Keratinocyte (primary cell): ENCODE measurements around the gene STAB2. TPM values are rescaled to one million over a fixed set of nuclear protein-coding genes. Genes with fewer than 3 reads are reported as not detected.

ENCODE experiments used
- DNase-seq: peaks from one replicate; pipeline ENCODE4 v3.0.0-alpha.2; 2011; ENCODE audit warnings: low read depth, missing footprints, low spot score
- FAIRE-seq: peaks from 2 replicates; lab custom pipeline; 2011; peaks lifted over from hg19 to GRCh38; lab: Jason Lieb, UNC
- H2AFZ ChIP-seq: 2 replicates; pipeline ENCODE4 v1.6.0; 2012; ENCODE audit warnings: low read length, control low read depth, inconsistent platforms; ENCODE audit not compliant: control insufficient read depth
- H3K27ac ChIP-seq: 2 replicates; pipeline ENCODE4 v1.5.1; 2011; ENCODE audit warnings: low read length; ENCODE audit not compliant: control insufficient read depth, insufficient read depth
- H3K27me3 ChIP-seq: 3 replicates; pipeline ENCODE4 v1.6.0; 2011; ENCODE audit warnings: low read length; ENCODE audit not compliant: control insufficient read depth, insufficient read depth; ENCODE audit errors: extremely low read depth
- H3K36me3 ChIP-seq, 2 experiments: 2 replicates in 1 of 2; 3 replicates in 1 of 2; pipeline ENCODE4 v1.5.1; 2011; ENCODE audit warnings: low read length in 2 of 2, mild to moderate bottlenecking in 1 of 2; ENCODE audit not compliant: control insufficient read depth in 2 of 2, insufficient read depth in 2 of 2; ENCODE audit errors: extremely low read depth in 1 of 2
- H3K4me1 ChIP-seq: 3 replicates; pipeline ENCODE4 v1.5.1; 2011; ENCODE audit warnings: low read length; ENCODE audit not compliant: control insufficient read depth, insufficient read depth; ENCODE audit errors: extremely low read depth
- H3K4me2 ChIP-seq: 3 replicates; pipeline ENCODE4 v1.6.0; 2011; ENCODE audit warnings: low read depth, low read length; ENCODE audit not compliant: control insufficient read depth, insufficient read depth; ENCODE audit errors: extremely low read depth
- H3K4me3 ChIP-seq, 3 experiments: fragments of 200-600 bp in 1 of 3; sonication (generic) in 1 of 3; 2 replicates in 2 of 3; 3 replicates in 1 of 3; pipeline ENCODE4 v1.5.1; 2011 to 2016; ENCODE audit warnings: low read length in 3 of 3, mild to moderate bottlenecking in 3 of 3, control low read depth in 2 of 3, inconsistent platforms in 1 of 3, low read depth in 1 of 3, mixed read lengths in 1 of 3, mixed run types in 1 of 3, moderate library complexity in 1 of 3; ENCODE audit not compliant: control insufficient read depth in 2 of 3, insufficient read depth in 2 of 3; ENCODE audit errors: extremely low read depth in 1 of 3
- H3K79me2 ChIP-seq: 2 replicates; pipeline ENCODE4 v1.6.0; 2012; ENCODE audit warnings: low read length; ENCODE audit not compliant: control insufficient read depth, insufficient read depth
- H3K9ac ChIP-seq: 3 replicates; pipeline ENCODE4 v1.6.0; 2011; ENCODE audit warnings: low read length; ENCODE audit not compliant: control insufficient read depth, insufficient read depth; ENCODE audit errors: extremely low read depth
- H3K9me1 ChIP-seq: 3 replicates; pipeline ENCODE4 v1.6.0; 2011; ENCODE audit warnings: low read length; ENCODE audit not compliant: control insufficient read depth, insufficient read depth; ENCODE audit errors: extremely low read depth
- H3K9me3 ChIP-seq: 2 replicates; pipeline ENCODE4 v1.5.1; 2012; ENCODE audit warnings: low read depth, low read length; ENCODE audit not compliant: control insufficient read depth
- H4K20me1 ChIP-seq: 3 replicates; pipeline ENCODE4 v1.6.0; 2011; ENCODE audit warnings: low read length; ENCODE audit not compliant: control insufficient read depth, insufficient read depth; ENCODE audit errors: extremely low read depth
- EZH2 ChIP-seq: IDR thresholded peaks from one replicate; pipeline ENCODE4 v1.6.1; 2012; ENCODE audit warnings: inconsistent platforms, mild to moderate bottlenecking, low read length, moderate library complexity
- dilution Hi-C: fragments of 300-500 bp; cut with MboI; formaldehyde crosslinking; loops from one replicate; pipeline ENCODE4 v1.7.0; 2020; ENCODE audit warnings: low sequenced_read_pairs; ENCODE audit not compliant: extremely low pct_ligation_motif_present
- polyA plus RNA-seq, 5 experiments: library from polyadenylated mRNA; depleted of rRNA in 3 of 5; stranded (reverse) in 3 of 5; stranded (forward) in 1 of 5; unstranded in 1 of 5; fragments of >200 nt; gene quantifications; 1 replicate in 1 of 5; 2 replicates in 3 of 5; 3 replicates in 1 of 5; pipeline versions ENCODE4 v1.2.1 to v1.2.3, GENCODE V29; 2011 to 2012; ENCODE audit warnings: missing spikeins in 2 of 5, low read depth in 1 of 5, low replicate concordance in 1 of 5
- TF ChIP-seq, protein P1 (sequence below), 3 experiments: IDR thresholded peaks in 1 of 3; conservative IDR thresholded peaks in 1 of 3; optimal IDR thresholded peaks in 1 of 3; 2 replicates in 2 of 3; 3 replicates in 1 of 3; pipeline versions ENCODE3 to v1.5.1; 2011; ENCODE audit warnings: low read length in 3 of 3, mild to moderate bottlenecking in 3 of 3, moderate library complexity in 2 of 3, control low read depth in 1 of 3, inconsistent platforms in 1 of 3; ENCODE audit not compliant: insufficient read depth in 2 of 3; ENCODE audit errors: extremely low read depth in 1 of 3

STAB2 gene
- polyA plus RNA-seq, 1 donor (not counting 4 experiments of a cell fraction or from before 2014, with no cell fraction given) = not detected

DNA sequence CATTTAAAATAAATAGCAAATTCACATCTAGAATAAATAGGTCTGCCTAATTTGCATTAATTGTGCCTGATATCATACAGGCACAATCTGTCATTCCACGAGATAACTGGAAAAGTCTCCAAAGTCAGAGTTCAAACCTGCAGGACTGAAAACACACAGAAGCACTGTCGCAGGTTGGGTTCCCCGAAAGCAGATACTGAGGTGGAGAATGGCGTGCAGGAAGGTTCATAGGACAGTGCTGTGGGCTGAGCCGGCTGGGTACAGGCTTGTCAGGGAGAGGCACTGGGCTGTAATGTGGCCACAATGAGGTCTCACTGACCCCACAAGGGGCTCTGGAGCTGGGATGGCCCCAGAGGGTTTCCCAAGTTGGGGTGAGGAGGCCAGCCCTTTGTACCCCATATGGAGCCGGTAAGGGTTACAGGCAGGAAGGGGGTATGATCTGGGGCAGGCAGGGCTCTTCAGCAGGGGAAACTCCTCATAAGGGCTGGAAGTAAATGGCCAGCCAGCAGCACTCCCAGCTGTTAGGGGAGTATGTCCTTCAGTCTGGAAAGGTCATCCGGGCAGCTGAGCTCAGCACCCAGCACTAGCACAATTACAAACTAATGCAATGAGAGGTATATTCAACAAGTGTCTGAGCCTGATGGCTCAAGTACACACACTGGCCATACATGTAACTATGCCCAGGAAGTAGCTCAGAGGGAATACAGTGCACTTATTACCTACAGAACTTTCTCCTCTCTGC, 185.5 kb downstream of the STAB2 start:
- no peak overlapping the region for H3K4me2 ChIP-seq
- dilution Hi-C loops = no loop called here
- no peak for DNase-seq
- H3K4me3 ChIP-seq = no peak overlapping the region
- H3K9me1 ChIP-seq = no peaks in the 10 kb centered on the region
- no peaks in the 10 kb centered on the region for H3K9me3 ChIP-seq
- TF ChIP-seq EZH2 = no peak
- TF ChIP-seq, protein P1, sequence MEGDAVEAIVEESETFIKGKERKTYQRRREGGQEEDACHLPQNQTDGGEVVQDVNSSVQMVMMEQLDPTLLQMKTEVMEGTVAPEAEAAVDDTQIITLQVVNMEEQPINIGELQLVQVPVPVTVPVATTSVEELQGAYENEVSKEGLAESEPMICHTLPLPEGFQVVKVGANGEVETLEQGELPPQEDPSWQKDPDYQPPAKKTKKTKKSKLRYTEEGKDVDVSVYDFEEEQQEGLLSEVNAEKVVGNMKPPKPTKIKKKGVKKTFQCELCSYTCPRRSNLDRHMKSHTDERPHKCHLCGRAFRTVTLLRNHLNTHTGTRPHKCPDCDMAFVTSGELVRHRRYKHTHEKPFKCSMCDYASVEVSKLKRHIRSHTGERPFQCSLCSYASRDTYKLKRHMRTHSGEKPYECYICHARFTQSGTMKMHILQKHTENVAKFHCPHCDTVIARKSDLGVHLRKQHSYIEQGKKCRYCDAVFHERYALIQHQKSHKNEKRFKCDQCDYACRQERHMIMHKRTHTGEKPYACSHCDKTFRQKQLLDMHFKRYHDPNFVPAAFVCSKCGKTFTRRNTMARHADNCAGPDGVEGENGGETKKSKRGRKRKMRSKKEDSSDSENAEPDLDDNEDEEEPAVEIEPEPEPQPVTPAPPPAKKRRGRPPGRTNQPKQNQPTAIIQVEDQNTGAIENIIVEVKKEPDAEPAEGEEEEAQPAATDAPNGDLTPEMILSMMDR (optimal IDR thresholded peaks at IDR 0.05 in 1 of 3, IDR thresholded peaks at IDR 0.05 in 1 of 3, conservative IDR thresholded peaks at IDR 0.05 in 1 of 3; ENCODE audit: extremely low read depth in 1 of 3, insufficient read depth in 2 of 3, low read length in 3 of 3) = no peak
- H3K79me2 ChIP-seq = no peaks in the 10 kb centered on the region
- FAIRE-seq = no peak
- no peak overlapping the region for H3K27ac ChIP-seq
- H3K27me3 ChIP-seq = no peaks in the 10 kb centered on the region
- H3K9ac ChIP-seq = no peak overlapping the region
- H4K20me1 ChIP-seq = no peaks in the 10 kb centered on the region
- no peaks in the 10 kb centered on the region for H3K4me1 ChIP-seq
- peaks cover 14 to 40% of the 10 kb centered on the region in 2 experiments for H3K36me3 ChIP-seq
- no peak overlapping the region for H2AFZ ChIP-seq

DNA sequence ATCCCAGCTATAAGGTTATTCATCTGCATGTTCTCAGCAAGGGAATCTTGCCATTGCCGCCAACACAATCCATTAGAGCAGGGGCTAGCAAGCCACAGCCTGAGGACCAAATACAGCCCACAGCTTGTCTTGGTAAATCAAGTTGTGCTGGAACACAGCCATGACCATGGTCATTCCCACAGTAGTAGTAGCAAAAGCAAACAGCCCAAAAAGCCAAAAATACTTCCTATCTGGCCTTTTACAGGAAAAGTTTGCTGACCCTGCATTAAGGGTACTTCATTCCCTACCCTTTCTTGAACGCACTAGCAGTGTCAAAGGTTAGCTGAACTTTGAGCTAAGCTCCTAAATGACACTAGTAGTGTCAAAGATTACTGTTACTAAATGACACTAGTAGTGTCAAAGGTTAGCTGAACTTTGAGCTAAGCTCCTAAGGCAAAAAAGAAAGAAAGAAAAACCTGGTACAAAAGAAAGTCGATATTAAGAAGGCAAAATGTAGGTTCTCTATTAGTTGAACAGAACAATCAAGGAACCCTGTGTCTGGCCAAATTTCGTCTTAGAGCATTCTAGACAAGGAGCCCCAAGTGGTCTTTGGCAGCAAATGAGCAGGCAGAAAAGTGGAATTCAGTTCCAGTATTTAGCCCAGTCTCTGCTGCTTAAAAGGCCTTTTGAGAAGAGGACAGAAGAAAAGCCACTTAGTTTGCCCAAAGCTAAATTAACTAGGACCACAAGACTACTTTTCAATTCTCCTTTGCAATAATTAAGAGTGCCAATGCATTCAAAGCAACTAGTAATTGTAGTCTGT, 186.2 kb downstream of the STAB2 start:
- Histone ChIP-seq H2AFZ (no peak overlapping the region), H3K79me2 (no peaks in the 10 kb centered on the region), H4K20me1 (no peaks in the 10 kb centered on the region), H3K36me3 (peaks cover 18 to 42% of the 10 kb centered on the region in 2 experiments), H3K4me2 (no peak overlapping the region), H3K9me1 (no peaks in the 10 kb centered on the region), H3K27ac (no peak overlapping the region), H3K27me3 (no peaks in the 10 kb centered on the region), H3K4me1 (no peaks in the 10 kb centered on the region), H3K9ac (no peak overlapping the region), H3K4me3 (no peak overlapping the region), H3K9me3 (no peaks in the 10 kb centered on the region)
- TF ChIP-seq, protein P1 (optimal IDR thresholded peaks at IDR 0.05 in 1 of 3, IDR thresholded peaks at IDR 0.05 in 1 of 3, conservative IDR thresholded peaks at IDR 0.05 in 1 of 3; ENCODE audit: extremely low read depth in 1 of 3, insufficient read depth in 2 of 3, low read length in 3 of 3) = no peak
- no peak for TF ChIP-seq EZH2
- dilution Hi-C loops = no loop called here
- FAIRE-seq = no peak
- no peak for DNase-seq
